BE2C (cell line): ENCODE data around the gene SRSF12.

ENCODE experiments used
- DNase-seq: peaks from one replicate; pipeline ENCODE4 v3.0.0-alpha.2; 2020
- H3K27me3 ChIP-seq: fragments of 250-450 bp; sonication (Bioruptor Pico); 2 replicates; pipeline ENCODE4 v1.5.1; 2020; ENCODE audit warnings: mild to moderate bottlenecking
- H3K36me3 ChIP-seq: fragments of 250-450 bp; sonication (Bioruptor Pico); 2 replicates; pipeline ENCODE4 v1.5.1; 2020; ENCODE audit warnings: mild to moderate bottlenecking
- H3K4me1 ChIP-seq: fragments of 250-450 bp; sonication (Bioruptor Pico); 2 replicates; pipeline ENCODE4 v1.5.1; 2020
- H3K4me3 ChIP-seq: 2 replicates; pipeline ENCODE4 v1.5.1; 2011; ENCODE audit warnings: low read depth, low read length
- H3K9me3 ChIP-seq: fragments of 250-450 bp; sonication (Bioruptor Pico); 2 replicates; pipeline ENCODE4 v1.5.1; 2020
- TF ChIP-seq, protein P1 (sequence below): IDR thresholded peaks from 2 replicates; pipeline ENCODE4 v1.5.1; 2012; ENCODE audit warnings: mild to moderate bottlenecking, low read depth, low read length

The SRSF12 gene

DNA sequence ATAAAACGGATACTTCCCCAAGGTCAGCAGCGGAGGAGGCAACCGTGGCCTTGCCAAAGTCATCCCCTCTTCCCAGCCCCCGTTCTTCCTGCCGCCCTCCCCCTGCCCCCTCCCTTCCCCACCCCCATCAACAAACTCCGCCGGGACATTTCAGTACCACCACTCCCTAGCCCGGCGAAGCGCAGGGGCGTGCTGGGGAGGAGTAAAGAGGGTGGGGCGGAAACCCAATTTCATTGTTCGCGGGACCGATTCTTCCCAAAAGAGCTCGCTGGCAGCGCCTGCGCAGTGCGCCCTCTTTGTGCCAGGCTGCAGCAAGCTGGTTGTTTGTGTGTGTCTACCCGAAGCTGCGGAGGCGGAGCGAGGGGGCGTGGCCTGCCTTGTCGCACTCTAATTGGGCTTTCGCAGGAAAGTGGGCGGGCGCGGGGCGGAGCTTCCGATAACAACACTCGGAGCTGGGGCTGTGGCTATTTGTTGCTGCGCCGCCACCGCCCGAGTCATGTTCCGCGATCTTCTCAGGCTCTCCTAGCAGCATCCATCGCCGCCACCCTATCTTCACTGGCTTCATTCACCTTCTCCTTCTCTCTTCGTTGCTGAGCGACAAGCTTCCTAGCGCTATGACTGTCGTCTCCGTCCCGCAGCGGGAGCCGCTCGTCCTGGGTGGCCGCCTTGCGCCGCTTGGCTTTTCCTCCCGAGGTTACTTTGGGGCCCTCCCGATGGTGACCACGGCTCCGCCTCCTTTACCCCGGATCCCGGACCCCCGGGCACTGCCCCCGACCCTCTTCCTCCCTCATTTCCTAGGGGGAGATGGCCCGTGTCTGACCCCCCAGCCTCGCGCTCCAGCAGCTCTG lies 37.4 kb downstream of the SRSF12 start, which contains the start of gene PNRC1:
Gene PNRC1, plus strand, starts transcription at position 471 of the 848 bp plus-strand sequence. Its CDS starts 144 bp downstream, at position 615.
- no peaks in the 10 kb centered on the region for H3K4me1 ChIP-seq
- peak; percentile 100 for DNase-seq
- TF ChIP-seq, protein P1, sequence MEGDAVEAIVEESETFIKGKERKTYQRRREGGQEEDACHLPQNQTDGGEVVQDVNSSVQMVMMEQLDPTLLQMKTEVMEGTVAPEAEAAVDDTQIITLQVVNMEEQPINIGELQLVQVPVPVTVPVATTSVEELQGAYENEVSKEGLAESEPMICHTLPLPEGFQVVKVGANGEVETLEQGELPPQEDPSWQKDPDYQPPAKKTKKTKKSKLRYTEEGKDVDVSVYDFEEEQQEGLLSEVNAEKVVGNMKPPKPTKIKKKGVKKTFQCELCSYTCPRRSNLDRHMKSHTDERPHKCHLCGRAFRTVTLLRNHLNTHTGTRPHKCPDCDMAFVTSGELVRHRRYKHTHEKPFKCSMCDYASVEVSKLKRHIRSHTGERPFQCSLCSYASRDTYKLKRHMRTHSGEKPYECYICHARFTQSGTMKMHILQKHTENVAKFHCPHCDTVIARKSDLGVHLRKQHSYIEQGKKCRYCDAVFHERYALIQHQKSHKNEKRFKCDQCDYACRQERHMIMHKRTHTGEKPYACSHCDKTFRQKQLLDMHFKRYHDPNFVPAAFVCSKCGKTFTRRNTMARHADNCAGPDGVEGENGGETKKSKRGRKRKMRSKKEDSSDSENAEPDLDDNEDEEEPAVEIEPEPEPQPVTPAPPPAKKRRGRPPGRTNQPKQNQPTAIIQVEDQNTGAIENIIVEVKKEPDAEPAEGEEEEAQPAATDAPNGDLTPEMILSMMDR = no peak

DNA sequence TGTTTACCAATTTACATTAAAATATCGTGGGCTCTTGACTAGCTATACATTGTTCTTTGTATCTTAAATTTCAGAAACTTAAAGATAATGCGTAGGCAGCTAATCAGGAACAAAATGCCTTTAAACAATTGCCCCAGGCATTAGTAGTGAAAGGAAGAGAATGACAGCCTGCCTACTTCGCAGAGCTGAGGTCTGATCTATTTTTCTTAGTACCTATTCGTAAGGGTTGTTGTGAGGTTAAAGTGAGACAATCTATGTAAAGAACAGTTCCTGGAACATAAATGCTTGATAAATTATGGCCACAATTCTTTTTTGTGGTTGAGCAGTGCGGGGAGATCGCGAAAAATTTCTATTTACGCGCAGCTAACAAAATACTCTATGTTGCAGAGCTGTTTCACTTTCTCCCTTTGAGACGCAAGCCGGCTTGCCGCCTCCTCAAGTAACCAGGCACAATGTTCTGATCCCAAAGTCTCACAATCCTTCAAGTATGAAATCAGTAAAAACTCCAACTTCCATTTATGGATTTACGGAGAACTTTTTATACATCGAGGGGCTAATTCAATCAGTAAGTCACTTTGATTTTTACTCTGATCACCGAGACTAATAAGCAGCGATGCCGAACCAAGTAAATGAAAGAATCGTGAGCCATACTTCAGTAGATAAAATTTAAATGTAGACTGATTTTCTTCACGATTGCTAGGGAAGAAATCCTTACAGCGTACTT lies 38.2 kb downstream of the SRSF12 start:
- TF ChIP-seq, protein P1 = no peak
- no peaks in the 10 kb centered on the region for H3K9me3 ChIP-seq
- H3K4me1 ChIP-seq = no peaks in the 10 kb centered on the region
- no peak for DNase-seq
- no peaks in the 10 kb centered on the region for H3K27me3 ChIP-seq
- peak overlapping the region; percentile 90 for H3K4me3 ChIP-seq
- H3K36me3 ChIP-seq = peaks cover 22% of the 10 kb centered on the region

More for the DNA sequence above, 37.4 kb downstream of the SRSF12 start, which contains the start of gene PNRC1:
- H3K9me3 ChIP-seq = no peaks in the 10 kb centered on the region
- no peaks in the 10 kb centered on the region for H3K27me3 ChIP-seq
- H3K36me3 ChIP-seq = peaks cover 30% of the 10 kb centered on the region
- peak within 1 kb of the TSS; percentile 90 for H3K4me3 ChIP-seq

DNA sequence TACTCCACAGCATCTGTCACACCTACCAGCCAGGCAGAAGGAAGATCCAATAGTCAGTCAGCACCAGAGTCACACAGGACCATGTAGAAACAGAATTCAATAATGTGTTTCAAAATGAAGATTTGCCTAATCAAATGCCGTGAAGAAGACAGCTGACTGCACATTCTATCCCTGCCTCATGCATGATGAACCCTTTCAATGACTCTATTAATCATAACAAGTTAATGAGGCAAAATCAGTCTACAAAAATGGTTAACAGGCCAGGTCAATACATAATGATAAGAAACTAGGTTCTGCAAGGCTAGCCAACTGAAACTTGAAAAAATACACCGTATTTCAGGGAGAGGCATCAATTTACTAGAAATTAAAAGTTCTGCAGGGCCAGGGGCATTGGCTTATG lies 44.0 kb downstream of the SRSF12 start:
- H3K9me3 ChIP-seq = no peaks in the 10 kb centered on the region
- H3K27me3 ChIP-seq = no peaks in the 10 kb centered on the region
- TF ChIP-seq, protein P1 = no peak
- no peaks in the 10 kb centered on the region for H3K4me1 ChIP-seq
- DNase-seq = no peak
- H3K36me3 ChIP-seq = no peaks in the 10 kb centered on the region
- no peak overlapping the region for H3K4me3 ChIP-seq

DNA sequence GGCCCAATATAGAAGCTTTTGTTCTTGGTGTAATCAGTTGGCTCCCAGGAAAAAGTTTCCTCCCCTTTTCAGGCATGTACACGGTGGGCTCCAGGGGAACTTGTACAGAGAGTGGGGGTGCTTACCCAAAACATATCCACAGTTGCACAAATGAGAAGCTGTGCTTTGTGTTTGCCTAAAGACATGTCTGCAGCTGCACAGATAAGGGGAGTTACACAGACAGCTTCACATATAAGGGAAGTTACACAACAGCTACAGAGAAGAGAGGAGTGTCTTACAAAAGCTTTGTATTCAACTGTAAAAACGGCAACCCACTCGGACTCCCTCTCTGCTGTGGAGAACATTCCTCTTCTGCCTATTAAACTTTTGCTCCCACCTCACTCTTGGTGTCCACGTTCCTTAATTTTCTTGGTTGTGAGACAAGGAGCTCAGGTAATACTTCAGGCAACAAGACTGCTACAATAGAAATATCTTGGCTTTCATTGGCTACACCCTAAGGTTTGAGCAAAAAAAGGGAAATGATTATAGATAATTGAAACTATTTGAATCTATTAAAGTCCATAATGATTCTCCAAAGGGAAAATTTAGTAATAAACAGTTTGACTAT lies 44.8 kb downstream of the SRSF12 start:
- no peak for DNase-seq
- Histone ChIP-seq H3K36me3 (no peaks in the 10 kb centered on the region), H3K4me3 (no peak overlapping the region), H3K4me1 (no peaks in the 10 kb centered on the region), H3K27me3 (no peaks in the 10 kb centered on the region; the same call in 1 of the 2 replicates), H3K9me3 (no peaks in the 10 kb centered on the region)
- TF ChIP-seq, protein P1 = no peak

DNA sequence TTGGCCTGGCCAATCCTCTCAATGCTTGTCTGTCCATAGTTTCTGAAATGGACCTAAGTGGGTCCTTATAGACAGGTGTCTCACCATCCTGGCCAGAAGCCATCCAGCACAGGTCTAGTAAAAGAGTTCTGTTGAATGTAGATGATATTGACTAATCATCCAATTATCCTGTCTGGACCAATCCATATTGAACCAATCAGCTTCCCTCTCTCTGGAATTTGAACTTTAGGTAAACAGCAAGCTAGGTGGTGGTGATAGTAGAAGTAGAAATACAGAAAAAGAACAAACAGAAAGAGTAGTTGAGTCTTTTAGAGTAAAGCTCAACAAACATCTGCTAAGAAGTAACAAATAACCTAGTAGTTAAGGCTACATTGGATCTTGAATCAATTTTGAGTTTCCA lies 46.8 kb downstream of the SRSF12 start:
- Histone ChIP-seq H3K4me1 (no peaks in the 10 kb centered on the region), H3K27me3 (no peaks in the 10 kb centered on the region; the same call in 1 of the 2 replicates), H3K9me3 (no peaks in the 10 kb centered on the region), H3K4me3 (no peak overlapping the region), H3K36me3 (no peaks in the 10 kb centered on the region)
- TF ChIP-seq, protein P1 = no peak
- DNase-seq = no peak
